ENCODE measurements around the gene LIPM. TPM values are rescaled to one million over a fixed set of nuclear protein-coding genes. Genes with fewer than 3 reads are reported as not detected.

Gene LIPM
- total RNA-seq, 1 donor = not detected

- no peak overlapping the region for H3K4me3 ChIP-seq (ENCODE audit: low read depth, low read length)
- TF ChIP-seq CTCF (IDR thresholded peaks at IDR 0.05; ENCODE audit: insufficient read depth, low read depth, low read length) = no peak
- no peak for DNase-seq (ENCODE audit: low read depth)
These were observed 52.2 kb downstream of the LIPM start for GRCh38 chr10:88854684-88855083.

- H3K4me3 ChIP-seq (ENCODE audit: low read depth, low read length) = no peak overlapping the region
- no peak for TF ChIP-seq CTCF (IDR thresholded peaks at IDR 0.05; ENCODE audit: insufficient read depth, low read depth, low read length)
- DNase-seq (ENCODE audit: low read depth) = no peak
These were observed 55.3 kb downstream of the LIPM start for GRCh38 chr10:88857831-88858230.

- TF ChIP-seq CTCF (IDR thresholded peaks at IDR 0.05; ENCODE audit: insufficient read depth, low read depth, low read length) = no peak
- DNase-seq (ENCODE audit: low read depth) = no peak
- no peak overlapping the region for H3K4me3 ChIP-seq (ENCODE audit: low read depth, low read length)
These were observed 56.0 kb downstream of the LIPM start for GRCh38 chr10:88858491-88858890.

- TF ChIP-seq CTCF (IDR thresholded peaks at IDR 0.05; ENCODE audit: insufficient read depth, low read depth, low read length) = no peak
- DNase-seq (ENCODE audit: low read depth) = no peak
These were observed 58.5 kb downstream of the LIPM start for GRCh38 chr10:88861036-88861435.

GRCh38 chr10:88865281-88865876 lies 62.8 kb downstream of the LIPM start:
- TF ChIP-seq CTCF (IDR thresholded peaks at IDR 0.05; ENCODE audit: insufficient read depth, low read depth, low read length) = peak; percentile 18

More at GRCh38 chr10:88861036-88861435, 58.5 kb downstream of the LIPM start:
- no peak overlapping the region for H3K4me3 ChIP-seq (ENCODE audit: low read depth, low read length)

GRCh38 chr10:88866454-88866853 lies 63.9 kb downstream of the LIPM start:
- no peak for TF ChIP-seq CTCF (IDR thresholded peaks at IDR 0.05; ENCODE audit: insufficient read depth, low read depth, low read length)
- no peak overlapping the region for H3K4me3 ChIP-seq (ENCODE audit: low read depth, low read length)

More at GRCh38 chr10:88865281-88865876, 62.8 kb downstream of the LIPM start:
- H3K4me3 ChIP-seq (ENCODE audit: low read depth, low read length) = no peak overlapping the region
- no peak for DNase-seq (ENCODE audit: low read depth)

GRCh38 chr10:88870089-88870488 lies 67.6 kb downstream of the LIPM start:
- DNase-seq (ENCODE audit: low read depth) = no peak
- no peak overlapping the region for H3K4me3 ChIP-seq (ENCODE audit: low read depth, low read length)
- no peak for TF ChIP-seq CTCF (IDR thresholded peaks at IDR 0.05; ENCODE audit: insufficient read depth, low read depth, low read length)

More at GRCh38 chr10:88866454-88866853, 63.9 kb downstream of the LIPM start:
- no peak for DNase-seq (ENCODE audit: low read depth)

All from fibroblast of villous mesenchyme (primary cell).